DND-41 (cell line): ENCODE measurements around the gene MRPL54.

Experiments
- CTCF ChIP-seq: IDR thresholded peaks from 2 replicates; pipeline ENCODE4 v1.5.1; 2012; ENCODE audit warnings: borderline replicate concordance, low read length, moderate library complexity, mild to moderate bottlenecking; ENCODE audit not compliant: poor library complexity, severe bottlenecking; ENCODE audit errors: extremely low read depth
- EZH2 ChIP-seq: IDR thresholded peaks from 3 replicates; pipeline ENCODE4 v1.6.1; 2012; ENCODE audit warnings: borderline replicate concordance, low read depth, mild to moderate bottlenecking, moderate library complexity, low read length, inconsistent platforms; ENCODE audit not compliant: severe bottlenecking

GRCh38 chr19:3804429-3804828 is 41.9 kb downstream of the MRPL54 start:
- TF ChIP-seq CTCF (no peak), EZH2 (no peak)
